GM21515 (cell line): ENCODE data around the gene SIX6.

Experiments used
- ATAC-seq: cut with Tn5 transposase; IDR thresholded peaks from one replicate; pipeline ENCODE4 v1.9.1; 2021; ENCODE audit not compliant: unreplicated experiment

Gene SIX6

GRCh38 chr14:60512973-60513571, 4.1 kb downstream of the SIX6 start:
- ATAC-seq, result no peak

DNA sequence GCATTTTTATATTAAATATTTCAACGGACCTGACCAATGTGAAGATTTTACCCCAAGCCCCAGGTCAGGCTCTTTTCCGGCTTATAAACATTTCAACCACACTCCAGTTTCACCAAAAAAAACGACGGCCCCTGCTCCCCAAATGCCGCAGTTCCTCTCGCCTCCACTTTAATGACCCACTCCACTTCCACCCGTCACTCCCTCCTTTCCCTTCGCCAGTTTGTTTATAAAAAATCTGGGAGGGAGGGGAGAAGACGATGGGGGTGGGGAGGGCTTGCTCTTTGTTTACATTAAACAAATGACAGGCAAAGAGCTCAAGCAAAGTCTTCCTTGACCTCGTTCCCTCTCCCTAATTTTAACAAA, 5.4 kb downstream of the SIX6 start:
- no peak for ATAC-seq

- no peak for ATAC-seq
Observed at GRCh38 chr14:60514741-60515491, 6.0 kb downstream of the SIX6 start.

GRCh38 chr14:60515511-60516289, 6.8 kb downstream of the SIX6 start:
- ATAC-seq, result no peak

GRCh38 chr14:60532442-60532841, 23.5 kb downstream of the SIX6 start:
- ATAC-seq, result no peak

DNA sequence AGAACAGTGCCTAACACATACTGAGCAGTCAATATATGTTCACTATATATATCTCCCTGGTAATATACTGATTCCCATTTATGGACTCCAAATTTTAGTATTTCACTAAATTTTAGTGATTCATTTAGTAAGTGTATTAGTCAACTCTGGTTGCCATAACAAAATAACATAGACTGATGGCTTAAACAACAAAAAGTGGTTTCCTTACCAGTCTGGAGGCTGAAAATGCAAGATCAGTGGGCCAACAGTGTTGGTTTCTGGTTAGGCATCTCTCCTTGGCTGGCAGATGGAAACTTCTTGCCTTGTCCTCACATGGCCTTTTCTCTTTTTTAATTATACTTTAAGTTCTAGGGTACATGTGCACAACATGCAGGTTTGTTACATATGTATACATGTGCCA, 28.7 kb downstream of the SIX6 start:
- no peak for ATAC-seq

DNA sequence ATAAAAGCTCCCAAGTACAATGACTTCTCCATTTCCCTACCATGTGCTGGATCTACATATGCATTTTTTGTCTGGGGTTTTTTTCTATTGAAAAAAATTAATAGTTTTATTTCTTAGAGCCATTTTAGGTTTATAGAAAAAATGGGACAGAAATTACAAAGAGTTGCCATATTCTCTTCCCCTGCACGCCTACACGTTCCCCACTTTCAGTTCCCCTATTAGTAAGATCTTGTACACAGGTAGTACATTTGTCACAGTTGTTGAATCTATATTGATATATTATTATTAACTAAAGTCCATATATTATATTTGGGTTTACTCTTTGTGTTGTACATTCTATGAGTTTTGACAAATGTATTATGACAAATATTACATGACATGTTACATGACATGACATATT, 35.7 kb downstream of the SIX6 start:
- ATAC-seq, result peak; percentile 56

DNA sequence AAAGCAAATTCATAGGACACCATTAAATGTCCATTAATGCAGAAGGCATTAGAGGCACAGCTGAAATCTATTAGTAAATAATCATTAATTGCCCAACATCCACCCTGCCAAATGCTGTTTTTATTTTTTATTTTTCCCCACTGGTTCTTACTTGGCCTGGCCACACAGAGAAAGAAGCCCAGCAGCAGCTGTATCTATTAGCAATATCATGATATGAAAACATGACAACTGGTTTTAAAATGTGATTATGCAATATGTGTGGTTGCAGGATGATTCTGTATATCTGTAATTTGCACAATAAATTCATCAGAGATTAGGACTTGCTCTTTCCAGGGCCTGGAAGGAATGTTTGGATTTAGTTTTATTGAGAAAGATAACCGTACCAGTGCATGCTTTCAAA, 44.9 kb downstream of the SIX6 start:
- ATAC-seq, result no peak

DNA sequence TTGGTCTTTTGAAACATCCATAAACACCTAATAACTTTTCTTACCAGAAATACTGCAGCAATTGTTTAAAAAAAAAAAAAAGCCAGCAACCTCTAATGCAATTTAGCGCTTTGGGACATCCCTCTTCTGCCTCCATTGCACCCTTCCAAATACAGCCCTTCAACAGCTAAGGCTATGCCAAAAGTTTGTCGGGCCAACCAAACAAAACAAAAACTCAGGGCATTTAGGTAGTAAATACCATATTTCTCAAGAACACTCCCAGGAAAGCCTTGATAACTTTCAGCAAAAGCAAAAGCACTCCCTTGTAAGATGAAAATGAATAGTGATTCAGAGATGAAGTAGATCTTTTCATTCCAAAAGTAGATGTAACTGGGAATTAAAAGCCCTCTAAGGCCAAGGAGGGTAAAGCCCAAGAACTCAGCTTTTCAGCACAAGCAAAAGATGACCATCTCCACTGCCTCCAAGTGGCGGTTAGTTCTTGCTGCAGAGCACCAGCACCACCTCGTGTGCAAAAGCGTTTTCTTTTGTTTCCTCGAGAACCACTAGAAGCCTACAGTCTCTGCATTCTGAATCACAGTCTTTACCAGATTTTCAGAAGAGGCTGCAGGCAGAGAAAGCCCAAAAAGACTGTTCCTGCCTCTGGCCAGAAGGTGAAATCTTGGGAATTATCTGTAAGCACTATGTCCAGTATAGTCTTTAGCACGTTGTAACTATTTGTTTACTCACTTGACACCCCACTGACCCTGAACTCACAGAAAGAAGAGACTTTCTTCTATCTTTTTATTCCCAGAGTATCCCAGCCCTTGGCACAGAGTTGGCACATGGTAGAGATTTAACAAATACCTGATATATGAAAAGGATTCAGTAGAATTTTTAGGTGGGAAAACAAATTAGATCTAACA, 53.1 kb downstream of the SIX6 start:
- ATAC-seq, result peak; percentile 83
